ENCODE data around the gene SLC25A10.

Gene SLC25A10, protein sequence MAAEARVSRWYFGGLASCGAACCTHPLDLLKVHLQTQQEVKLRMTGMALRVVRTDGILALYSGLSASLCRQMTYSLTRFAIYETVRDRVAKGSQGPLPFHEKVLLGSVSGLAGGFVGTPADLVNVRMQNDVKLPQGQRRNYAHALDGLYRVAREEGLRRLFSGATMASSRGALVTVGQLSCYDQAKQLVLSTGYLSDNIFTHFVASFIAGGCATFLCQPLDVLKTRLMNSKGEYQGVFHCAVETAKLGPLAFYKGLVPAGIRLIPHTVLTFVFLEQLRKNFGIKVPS

DNA sequence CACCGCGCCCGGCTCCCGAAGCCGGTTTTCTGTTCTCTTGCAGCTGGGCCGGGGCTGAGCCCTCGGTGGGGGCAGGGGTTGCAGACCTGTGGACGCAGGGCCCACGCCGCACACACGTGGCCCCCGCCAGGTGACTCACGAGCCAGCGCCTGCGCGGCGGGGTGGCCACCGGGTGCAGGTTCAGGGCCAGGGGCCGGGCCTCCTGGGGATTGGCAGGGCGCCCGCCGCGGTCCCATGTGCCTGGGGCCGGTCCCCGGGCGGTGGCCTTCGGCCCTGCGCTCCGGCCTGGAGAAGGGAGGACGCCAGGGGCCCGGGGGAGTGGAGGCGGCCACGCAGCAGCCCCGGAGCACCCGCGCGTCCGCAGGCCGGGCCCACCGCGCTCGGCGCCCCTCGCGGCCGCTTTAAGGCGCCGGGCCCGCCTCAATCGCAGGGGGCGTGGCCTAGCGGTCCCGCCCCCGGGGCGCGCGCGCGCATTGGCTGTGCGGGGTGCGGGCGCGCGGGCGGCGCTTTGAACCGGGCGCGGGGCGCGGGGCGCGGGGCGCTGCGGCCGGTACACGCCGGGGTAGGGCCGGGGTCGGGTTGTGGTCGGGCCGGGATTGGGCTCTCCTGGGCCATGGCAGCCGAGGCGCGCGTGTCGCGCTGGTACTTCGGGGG lies at the start of gene SLC25A10:
TSS of gene SLC25A10 (plus strand) at position 471 of the 654 bp plus-strand sequence. CDS start at position 614, 143 bp downstream.
- peak within 1 kb of the TSS; percentile 49 for H3K4me3 ChIP-seq (ENCODE audit: low read depth, low read length)
- TF ChIP-seq, protein P1, sequence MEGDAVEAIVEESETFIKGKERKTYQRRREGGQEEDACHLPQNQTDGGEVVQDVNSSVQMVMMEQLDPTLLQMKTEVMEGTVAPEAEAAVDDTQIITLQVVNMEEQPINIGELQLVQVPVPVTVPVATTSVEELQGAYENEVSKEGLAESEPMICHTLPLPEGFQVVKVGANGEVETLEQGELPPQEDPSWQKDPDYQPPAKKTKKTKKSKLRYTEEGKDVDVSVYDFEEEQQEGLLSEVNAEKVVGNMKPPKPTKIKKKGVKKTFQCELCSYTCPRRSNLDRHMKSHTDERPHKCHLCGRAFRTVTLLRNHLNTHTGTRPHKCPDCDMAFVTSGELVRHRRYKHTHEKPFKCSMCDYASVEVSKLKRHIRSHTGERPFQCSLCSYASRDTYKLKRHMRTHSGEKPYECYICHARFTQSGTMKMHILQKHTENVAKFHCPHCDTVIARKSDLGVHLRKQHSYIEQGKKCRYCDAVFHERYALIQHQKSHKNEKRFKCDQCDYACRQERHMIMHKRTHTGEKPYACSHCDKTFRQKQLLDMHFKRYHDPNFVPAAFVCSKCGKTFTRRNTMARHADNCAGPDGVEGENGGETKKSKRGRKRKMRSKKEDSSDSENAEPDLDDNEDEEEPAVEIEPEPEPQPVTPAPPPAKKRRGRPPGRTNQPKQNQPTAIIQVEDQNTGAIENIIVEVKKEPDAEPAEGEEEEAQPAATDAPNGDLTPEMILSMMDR (IDR thresholded peaks at IDR 0.05; ENCODE audit: low read depth, low read length), result no peak
- in situ Hi-C loops (cut with HindIII; ENCODE audit: low sequenced_read_pairs), result no loop called here
- DNase-seq (ENCODE audit: low read depth, low spot score), result peak; percentile 70

DNA sequence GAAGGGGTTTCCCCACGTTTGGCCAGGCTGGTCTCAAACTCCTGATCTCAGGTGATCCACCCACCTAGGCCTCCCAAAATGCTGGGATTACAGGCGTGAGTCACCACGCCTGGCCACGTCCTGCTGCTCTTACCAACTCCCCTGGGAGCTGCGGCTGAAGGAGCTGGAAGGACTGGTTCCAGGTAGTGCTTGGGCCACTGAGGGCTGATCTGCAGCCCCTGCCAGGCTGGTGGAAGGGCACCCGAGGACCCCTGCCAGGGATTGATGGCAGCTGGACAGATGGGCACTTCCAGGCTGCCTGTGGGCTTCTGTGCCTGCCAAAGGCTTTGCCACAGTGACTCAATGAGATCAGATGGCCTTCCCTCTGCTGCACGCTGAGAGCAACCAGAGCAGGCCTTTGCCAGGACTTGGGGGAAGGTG lies 48.0 kb upstream of the SLC25A10 start:
- TF ChIP-seq, protein P1 (IDR thresholded peaks at IDR 0.05; ENCODE audit: low read depth, low read length), result no peak
- in situ Hi-C loops (cut with HindIII; ENCODE audit: low sequenced_read_pairs), result no loop called here
- H3K4me3 ChIP-seq (ENCODE audit: low read depth, low read length), result no peak overlapping the region
- DNase-seq (ENCODE audit: low read depth, low spot score), result no peak

DNA sequence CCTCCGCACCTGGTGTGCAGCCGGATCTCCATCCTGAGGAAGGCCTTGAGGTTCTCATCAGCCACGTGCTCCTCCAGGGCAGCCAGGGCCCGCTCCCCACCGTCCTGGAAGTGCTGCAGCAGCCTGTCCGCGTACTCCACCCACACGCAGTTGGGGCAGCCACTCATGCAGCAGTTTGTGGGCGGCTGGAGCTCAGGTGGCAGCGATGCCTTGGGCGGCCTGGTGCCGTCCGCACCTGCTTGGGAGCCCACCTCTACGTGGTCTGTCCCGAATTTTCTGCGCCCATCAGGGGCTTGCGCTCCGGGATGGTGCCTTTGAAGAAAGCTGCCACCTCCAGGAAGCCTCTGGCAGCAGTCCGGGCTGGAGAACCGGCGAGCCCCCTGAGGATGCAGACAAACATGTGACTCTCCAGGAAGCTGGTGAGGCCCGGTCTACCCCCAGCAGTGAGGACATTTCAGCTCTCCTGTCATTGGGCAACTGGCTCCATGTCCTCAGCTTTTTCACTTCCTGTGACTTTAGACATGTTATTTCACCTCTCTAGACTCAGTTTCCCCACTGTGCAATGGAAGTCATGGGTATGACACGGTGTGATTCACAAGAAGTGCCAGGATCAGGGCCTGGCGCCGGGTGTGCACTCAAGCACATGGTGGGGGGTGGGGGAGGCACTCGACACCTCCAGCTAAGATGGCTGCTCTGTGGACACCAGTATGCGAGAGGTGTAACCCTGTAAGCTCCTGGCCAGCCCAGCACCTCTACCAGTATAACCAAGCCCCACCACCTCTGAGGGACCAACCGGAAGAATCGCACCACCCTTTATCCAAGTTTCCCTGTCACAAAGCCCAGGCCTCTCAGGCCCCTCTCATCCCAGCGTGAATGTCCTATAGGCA lies 46.6 kb upstream of the SLC25A10 start:
- no peak for DNase-seq (ENCODE audit: low read depth, low spot score)
- in situ Hi-C loops (cut with HindIII; ENCODE audit: low sequenced_read_pairs), result no loop called here
- H3K4me3 ChIP-seq (ENCODE audit: low read depth, low read length), result peak overlapping the region; percentile 87
- TF ChIP-seq, protein P1 (IDR thresholded peaks at IDR 0.05; ENCODE audit: low read depth, low read length), result no peak

DNA sequence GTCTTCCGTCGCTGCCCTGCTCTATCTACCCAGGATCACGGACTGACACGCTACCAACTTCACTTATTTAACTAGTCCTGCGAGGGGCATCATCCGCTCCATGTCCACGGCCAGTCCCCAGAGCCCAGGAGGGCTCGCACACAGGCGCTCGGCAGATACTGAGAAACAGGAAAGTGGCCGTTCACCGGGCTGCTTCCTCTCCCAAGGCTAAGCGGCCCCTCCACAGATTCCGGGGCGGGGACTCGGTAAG lies 46.1 kb upstream of the SLC25A10 start:
- TF ChIP-seq, protein P1 (IDR thresholded peaks at IDR 0.05; ENCODE audit: low read depth, low read length), result no peak
- in situ Hi-C loops (cut with HindIII; ENCODE audit: low sequenced_read_pairs), result no loop called here
- peak; percentile 19 for DNase-seq (ENCODE audit: low read depth, low spot score)
- peak overlapping the region; percentile 87 for H3K4me3 ChIP-seq (ENCODE audit: low read depth, low read length)

DNA sequence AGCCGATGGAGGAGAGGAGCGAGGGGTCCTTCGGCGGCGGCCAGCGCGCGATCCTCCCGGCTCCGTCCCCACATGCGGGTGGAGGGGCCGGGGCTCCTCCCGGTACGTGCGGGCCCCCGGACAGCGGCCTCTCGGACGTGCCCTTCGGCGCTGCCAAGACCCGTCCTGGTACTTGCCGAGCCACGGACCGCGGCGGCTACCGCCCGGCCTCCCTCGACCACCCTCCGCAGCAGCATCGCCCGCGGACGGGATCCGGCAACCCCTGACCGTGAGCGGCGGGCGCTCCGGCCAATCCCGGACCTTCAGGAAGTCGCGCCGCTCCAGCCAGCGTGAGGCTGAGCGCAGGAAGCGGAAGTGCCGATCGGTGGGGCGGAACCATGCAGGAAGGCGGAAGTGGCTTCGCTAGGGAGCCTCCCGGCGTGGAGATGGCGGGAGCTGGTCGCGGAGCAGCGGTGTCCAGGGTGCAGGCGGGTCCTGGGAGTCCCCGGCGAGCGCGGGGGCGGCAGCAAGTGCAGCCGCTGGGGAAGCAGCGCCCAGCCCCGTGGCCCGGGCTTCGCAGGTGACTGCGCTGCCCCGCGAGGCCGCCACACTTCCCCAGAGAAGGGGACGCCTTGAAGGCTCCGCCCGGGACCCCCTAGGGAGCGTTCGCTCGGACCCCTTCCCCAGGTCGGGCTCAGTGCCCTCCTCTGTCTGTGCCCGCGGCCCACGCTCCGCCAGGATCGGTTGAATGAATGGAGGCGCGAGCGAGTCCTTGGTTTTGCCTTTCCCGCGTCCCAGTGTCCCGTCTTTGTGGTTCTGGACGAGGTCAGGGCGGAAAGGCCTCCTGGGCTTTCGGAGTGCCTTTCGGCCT lies 45.5 kb upstream of the SLC25A10 start, which contains the start of the genes CCDC137 and OXLD1:
TSS of gene CCDC137 (plus strand) at position 396 of the 850 bp plus-strand sequence. CDS start at position 426, 30 bp downstream.
TSS of gene OXLD1 (minus strand) at position 264 of the 850 bp plus-strand sequence. CDS start at position 236, 28 bp downstream.
- in situ Hi-C loops (cut with HindIII; ENCODE audit: low sequenced_read_pairs), result no loop called here
- peak; percentile 97 for DNase-seq (ENCODE audit: low read depth, low spot score)
- peak within 1 kb of the TSS; percentile 87 for H3K4me3 ChIP-seq (ENCODE audit: low read depth, low read length)
- TF ChIP-seq, protein P1 (IDR thresholded peaks at IDR 0.05; ENCODE audit: low read depth, low read length), result no peak
